D341Med (cell line): ENCODE measurements around the gene PLPP7.
"Not testable (repeated sequence)": the region's sequence is repeated elsewhere in the genome, so short reads cannot be mapped to it uniquely, and the experiment has no call there.

Experiments
- DNase-seq: peaks from one replicate; pipeline ENCODE4 v3.0.0; 2012; ENCODE audit warnings: low spot score

Gene PLPP7

GRCh38 chr9:131266266-131267229, 23.0 kb upstream of the PLPP7 start:
- no peak for DNase-seq

GRCh38 chr9:131270171-131271015, 19.1 kb upstream of the PLPP7 start:
- no peak for DNase-seq

- not testable (repeated sequence) for DNase-seq
Measured at GRCh38 chr9:131271016-131271273, 18.6 kb upstream of the PLPP7 start.

- peak; percentile 58 for DNase-seq
Measured at GRCh38 chr9:131271506-131271931, 18.0 kb upstream of the PLPP7 start.

GRCh38 chr9:131272212-131272611, 17.3 kb upstream of the PLPP7 start:
- no peak for DNase-seq

- DNase-seq = no peak
Measured at GRCh38 chr9:131273146-131273855, 16.2 kb upstream of the PLPP7 start.

- DNase-seq = no peak
Measured at GRCh38 chr9:131273856-131274673, 15.5 kb upstream of the PLPP7 start.

GRCh38 chr9:131274674-131275331, 14.7 kb upstream of the PLPP7 start:
- DNase-seq = no peak

- no peak for DNase-seq
Measured at GRCh38 chr9:131275332-131276093, 14.0 kb upstream of the PLPP7 start.

- DNase-seq = no peak
Measured at GRCh38 chr9:131276094-131276888, 13.2 kb upstream of the PLPP7 start, which contains the start of gene FAM78A. Gene FAM78A (minus strand): TSS chr9:131276510. CDS start chr9:131276179, 331 bp downstream.

GRCh38 chr9:131276891-131277286, 12.6 kb upstream of the PLPP7 start:
- peak; percentile 57 for DNase-seq

GRCh38 chr9:131277287-131277909, 12.1 kb upstream of the PLPP7 start:
- DNase-seq = peak; percentile 67

GRCh38 chr9:131277910-131278701, 11.4 kb upstream of the PLPP7 start:
- DNase-seq = peak; percentile 98

GRCh38 chr9:131278702-131279111, 10.8 kb upstream of the PLPP7 start:
- DNase-seq = no peak

- no peak for DNase-seq
Measured at GRCh38 chr9:131279196-131279862, 10.2 kb upstream of the PLPP7 start.

- DNase-seq = no peak
Measured at GRCh38 chr9:131279863-131280570, 9.5 kb upstream of the PLPP7 start.

- DNase-seq = no peak
Measured at GRCh38 chr9:131280660-131281059, 8.9 kb upstream of the PLPP7 start.
